ENCODE data around the gene NOL12.

DNA sequence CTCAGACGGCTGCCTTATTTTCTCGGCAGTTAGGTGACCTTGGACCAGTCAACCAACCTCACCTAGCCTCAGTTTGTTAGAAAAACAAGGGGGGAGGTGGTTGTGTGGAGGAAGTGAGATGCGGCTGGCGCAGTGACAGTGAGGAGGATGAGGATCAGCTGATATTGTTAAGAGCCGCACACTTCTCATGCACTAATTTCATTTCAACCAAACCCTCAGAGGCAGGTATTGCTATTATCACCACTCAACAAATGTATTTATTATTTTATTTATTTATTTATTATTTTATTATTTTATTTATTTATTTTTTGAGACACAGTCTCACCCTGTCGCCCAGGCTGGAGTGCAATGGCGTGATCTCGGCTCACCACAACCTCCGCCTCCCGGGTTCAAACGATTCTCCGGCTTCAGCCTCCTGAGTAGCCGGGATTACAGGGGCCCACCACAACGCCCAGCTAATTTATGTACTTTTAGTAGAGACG lies 8.6 kb upstream of the NOL12 start:
- TF ChIP-seq POLR2A (IDR thresholded peaks at IDR 0.05) (no peak), POLR2AphosphoS5 (IDR thresholded peaks at IDR 0.05) (no peak), EP300 (IDR thresholded peaks at IDR 0.05) (no peak)
- TF ChIP-seq, protein P1, sequence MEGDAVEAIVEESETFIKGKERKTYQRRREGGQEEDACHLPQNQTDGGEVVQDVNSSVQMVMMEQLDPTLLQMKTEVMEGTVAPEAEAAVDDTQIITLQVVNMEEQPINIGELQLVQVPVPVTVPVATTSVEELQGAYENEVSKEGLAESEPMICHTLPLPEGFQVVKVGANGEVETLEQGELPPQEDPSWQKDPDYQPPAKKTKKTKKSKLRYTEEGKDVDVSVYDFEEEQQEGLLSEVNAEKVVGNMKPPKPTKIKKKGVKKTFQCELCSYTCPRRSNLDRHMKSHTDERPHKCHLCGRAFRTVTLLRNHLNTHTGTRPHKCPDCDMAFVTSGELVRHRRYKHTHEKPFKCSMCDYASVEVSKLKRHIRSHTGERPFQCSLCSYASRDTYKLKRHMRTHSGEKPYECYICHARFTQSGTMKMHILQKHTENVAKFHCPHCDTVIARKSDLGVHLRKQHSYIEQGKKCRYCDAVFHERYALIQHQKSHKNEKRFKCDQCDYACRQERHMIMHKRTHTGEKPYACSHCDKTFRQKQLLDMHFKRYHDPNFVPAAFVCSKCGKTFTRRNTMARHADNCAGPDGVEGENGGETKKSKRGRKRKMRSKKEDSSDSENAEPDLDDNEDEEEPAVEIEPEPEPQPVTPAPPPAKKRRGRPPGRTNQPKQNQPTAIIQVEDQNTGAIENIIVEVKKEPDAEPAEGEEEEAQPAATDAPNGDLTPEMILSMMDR (IDR thresholded peaks at IDR 0.05), result no peak

Data from gastroesophageal sphincter (tissue), 3 donors.